Measurements from ENCODE around the gene DCLK2. TPM values are rescaled to one million over a fixed set of nuclear protein-coding genes. Genes with fewer than 3 reads are reported as not detected.

DCLK2 gene
- total RNA-seq, 1 experiment from 2014 or later: 6.5 TPM

- DNase-seq (ENCODE audit: low spot score): no peak
Measured at GRCh38 chr4:150264595-150265161, 186.4 kb downstream of the DCLK2 start.

GRCh38 chr4:150265806-150266205 is 187.6 kb downstream of the DCLK2 start:
- no peak for DNase-seq (ENCODE audit: low spot score)

GRCh38 chr4:150268444-150268843 is 190.2 kb downstream of the DCLK2 start:
- DNase-seq (ENCODE audit: low spot score): no peak

- DNase-seq (ENCODE audit: low spot score): no peak
Measured at GRCh38 chr4:150278206-150278605, 200.0 kb downstream of the DCLK2 start.

- peak; percentile 85 for DNase-seq (ENCODE audit: low spot score)
Measured at GRCh38 chr4:150280081-150280895, 202.0 kb downstream of the DCLK2 start.

GRCh38 chr4:150280975-150281374 is 202.7 kb downstream of the DCLK2 start:
- DNase-seq (ENCODE audit: low spot score): no peak

- peak; percentile 52 for DNase-seq (ENCODE audit: low spot score)
Measured at GRCh38 chr4:150283689-150284088, 205.4 kb downstream of the DCLK2 start.

GRCh38 chr4:150286656-150287055 is 208.4 kb downstream of the DCLK2 start:
- DNase-seq (ENCODE audit: low spot score): no peak

GRCh38 chr4:150289198-150289597 is 211.0 kb downstream of the DCLK2 start:
- no peak for DNase-seq (ENCODE audit: low spot score)

- DNase-seq (ENCODE audit: low spot score): no peak
Measured at GRCh38 chr4:150289881-150290280, 211.6 kb downstream of the DCLK2 start.

GRCh38 chr4:150297861-150298474 is 219.7 kb downstream of the DCLK2 start:
- peak; percentile 39 for DNase-seq (ENCODE audit: low spot score)

GRCh38 chr4:150299816-150300215 is 221.6 kb downstream of the DCLK2 start:
- no peak for DNase-seq (ENCODE audit: low spot score)

GRCh38 chr4:150302553-150302952 is 224.3 kb downstream of the DCLK2 start:
- peak; percentile 96 for DNase-seq (ENCODE audit: low spot score)

GRCh38 chr4:150305995-150306394 is 227.8 kb downstream of the DCLK2 start:
- no peak for DNase-seq (ENCODE audit: low spot score)

GRCh38 chr4:150306719-150307118 is 228.5 kb downstream of the DCLK2 start:
- no peak for DNase-seq (ENCODE audit: low spot score)

Measured in H4 (cell line).